K562 (cell line): ENCODE measurements around the gene C16orf92. TPM values are rescaled to one million over a fixed set of nuclear protein-coding genes. Genes with fewer than 3 reads are reported as not detected.

Source experiments
- CBFA2T3 ChIP-seq: fragments of 450-650 bp; IDR thresholded peaks from 2 replicates; pipeline ENCODE4 v1.6.1; 2017
- CBX2 ChIP-seq: fragments of 200-600 bp; sonication (generic); IDR thresholded peaks from one replicate; pipeline ENCODE4 v1.6.1; 2012; ENCODE audit warnings: mild to moderate bottlenecking, low read length, inconsistent platforms; ENCODE audit not compliant: insufficient read depth, poor library complexity, severe bottlenecking
- FOXM1 ChIP-seq, 2 experiments: fragments of 450-650 bp in 1 of 2; sonication (generic) in 1 of 2; formaldehyde crosslinking in 1 of 2; IDR thresholded peaks; 2 replicates each; pipeline versions ENCODE4 v1.6.1 to v1.9.0; 2017 to 2022; ENCODE audit warnings: low read depth in 2 of 2, mild to moderate bottlenecking in 2 of 2, missing genetic modification reagents in 1 of 2, moderate library complexity in 1 of 2
- HES1 ChIP-seq: fragments of 450-650 bp; IDR thresholded peaks from 2 replicates; pipeline ENCODE4 v1.6.1; 2016; ENCODE audit warnings: low read depth, mild to moderate bottlenecking, moderate library complexity
- HLTF ChIP-seq: fragments of 450-650 bp; IDR thresholded peaks from 2 replicates; pipeline ENCODE4 v1.6.1; 2016
- ID3 ChIP-seq, 2 experiments: fragments of 250-450 bp in 1 of 2; fragments of 450-650 bp in 1 of 2; sonication (Bioruptor Pico) in 1 of 2; IDR thresholded peaks; 2 replicates each; pipeline versions ENCODE4 v1.6.1 to v1.8.0; 2016 to 2021; ENCODE audit warnings: mild to moderate bottlenecking in 2 of 2, moderate library complexity in 2 of 2, missing compliant biosample characterization in 1 of 2, missing genetic modification characterization in 1 of 2
- JUNB ChIP-seq: fragments of 450-650 bp; formaldehyde crosslinking; conservative IDR thresholded peaks from 2 replicates; pipeline ENCODE4 v1.4.0; 2020; ENCODE audit warnings: mild to moderate bottlenecking
- L3MBTL2 ChIP-seq: fragments of 450-650 bp; IDR thresholded peaks from 2 replicates; pipeline ENCODE4 v1.6.1; 2016; ENCODE audit warnings: mild to moderate bottlenecking, moderate library complexity
- MAFF ChIP-seq: IDR thresholded peaks from 2 replicates; pipeline ENCODE4 v1.6.1; 2012; ENCODE audit warnings: low read length, improper control_type of control experiment
- MIER1 ChIP-seq: fragments of 450-650 bp; IDR thresholded peaks from 2 replicates; pipeline ENCODE4 v1.6.1; 2016; ENCODE audit warnings: antibody characterized with exemption, mild to moderate bottlenecking, low read depth
- NFIC ChIP-seq: fragments of 450-650 bp; IDR thresholded peaks from 2 replicates; pipeline ENCODE4 v1.6.1; 2017; ENCODE audit warnings: mild to moderate bottlenecking, inconsistent platforms
- NFXL1 ChIP-seq: fragments of 450-650 bp; formaldehyde crosslinking; IDR thresholded peaks from 2 replicates; pipeline ENCODE4 v1.4.0; 2021; ENCODE audit warnings: mild to moderate bottlenecking
- PCBP2 ChIP-seq: fragments of 200-400 bp; formaldehyde crosslinking; IDR thresholded peaks from 2 replicates; pipeline ENCODE4 v1.6.1; 2018; ENCODE audit warnings: low read length, low read depth, mild to moderate bottlenecking, moderate library complexity; ENCODE audit not compliant: poor library complexity, severe bottlenecking
- RBM39 ChIP-seq: fragments of 200-400 bp; formaldehyde crosslinking; optimal IDR thresholded peaks from 2 replicates; pipeline ENCODE3; 2018; ENCODE audit warnings: low read depth, low read length
- SAFB2 ChIP-seq: fragments of 200-400 bp; formaldehyde crosslinking; IDR thresholded peaks from 2 replicates; pipeline ENCODE4 v1.6.1; 2018; ENCODE audit warnings: borderline replicate concordance, low read length, low read depth, moderate library complexity; ENCODE audit not compliant: severe bottlenecking
- TAF15 ChIP-seq: fragments of 200-400 bp; formaldehyde crosslinking; IDR thresholded peaks from 2 replicates; pipeline ENCODE4 v1.6.1; 2017; ENCODE audit warnings: mild to moderate bottlenecking, low read depth, low read length, moderate library complexity
- TEAD2 ChIP-seq: fragments of 450-650 bp; IDR thresholded peaks from 2 replicates; pipeline ENCODE4 v1.6.1; 2016; ENCODE audit warnings: missing genetic modification characterization, control low read depth, missing compliant biosample characterization
- ZNF3 ChIP-seq: fragments of 250-450 bp; sonication (Bioruptor Pico); IDR thresholded peaks from 2 replicates; pipeline ENCODE4 v1.5.0; 2021; ENCODE audit warnings: mild to moderate bottlenecking, moderate library complexity
- ZNF324 ChIP-seq: fragments of 250-450 bp; sonication (Bioruptor Pico); IDR thresholded peaks from 2 replicates; pipeline ENCODE4 v1.4.0; 2020; ENCODE audit warnings: mild to moderate bottlenecking
- polyA plus RNA-seq, 8 experiments: library from polyadenylated mRNA; depleted of rRNA in 4 of 8; stranded (reverse) in 5 of 8; unstranded in 3 of 8; fragments of >200 nt; fragmentation: Nextera tagmentation in 2 of 8; fragmentation: Illumina TruSeq in 1 of 8; extraction: Ambion mirVana in 2 of 8; extraction: Trizol in 1 of 8; gene quantifications; 2 replicates each; pipeline versions ENCODE4 v1.2.1 to v1.2.3, GENCODE V29; 2011 to 2014; ENCODE audit warnings: inconsistent platforms in 1 of 8, missing spikeins in 1 of 8
- total RNA-seq, 7 experiments: library from RNA; depleted of rRNA in 6 of 7; stranded (reverse); fragments of >200 nt in 6 of 7; fragmentation: Illumina TruSeq in 2 of 7; extraction: Trizol in 2 of 7; gene quantifications; 2 replicates each; pipeline versions ENCODE4 v1.2.1 to v1.2.3, GENCODE V29; 2011 to 2021; ENCODE audit warnings: low replicate concordance in 1 of 7
- TF ChIP-seq, protein P1 (sequence below), 2 experiments: fragments of 450-650 bp; IDR thresholded peaks; 2 replicates each; pipeline ENCODE4 v1.6.1; 2018; ENCODE audit warnings: mild to moderate bottlenecking in 2 of 2, low read depth in 1 of 2; ENCODE audit not compliant: partially characterized antibody in 2 of 2
- TF ChIP-seq, protein P2 (sequence below), 2 experiments: fragments of 450-650 bp; IDR thresholded peaks; 2 replicates each; pipeline ENCODE4 v1.6.1; 2016

The C16orf92 gene
- total and polyA plus RNA-seq, 9 of the 15 experiments (the other 6 are each of a cell fraction or from before 2014, with no cell fraction given) = not detected

GRCh38 chr16:30028438-30029076, 5.6 kb downstream of the C16orf92 start (continued):
- TF ChIP-seq PCBP2 = no peak
- TF ChIP-seq ZNF3 (CRISPR knock-in tag) = no peak
- TF ChIP-seq ZNF324 = no peak
- TF ChIP-seq MAFF = no peak
- TF ChIP-seq NFXL1 (CRISPR knock-in tag) = no peak
- peak; percentile 96 for TF ChIP-seq MIER1
- TF ChIP-seq RBM39 = no peak
- TF ChIP-seq JUNB (CRISPR knock-in tag) = no peak
- no peak for TF ChIP-seq TAF15
- no peak for TF ChIP-seq L3MBTL2
- no peak for TF ChIP-seq FOXM1 (IDR thresholded peaks at IDR 0.05; ENCODE audit: low read depth)
- TF ChIP-seq FOXM1 (CRISPR knock-in tag; IDR thresholded peaks at IDR 0.05; ENCODE audit: low read depth) = peak; percentile 53; the same call in 1 of the 2 replicates
- TF ChIP-seq, protein P1, sequence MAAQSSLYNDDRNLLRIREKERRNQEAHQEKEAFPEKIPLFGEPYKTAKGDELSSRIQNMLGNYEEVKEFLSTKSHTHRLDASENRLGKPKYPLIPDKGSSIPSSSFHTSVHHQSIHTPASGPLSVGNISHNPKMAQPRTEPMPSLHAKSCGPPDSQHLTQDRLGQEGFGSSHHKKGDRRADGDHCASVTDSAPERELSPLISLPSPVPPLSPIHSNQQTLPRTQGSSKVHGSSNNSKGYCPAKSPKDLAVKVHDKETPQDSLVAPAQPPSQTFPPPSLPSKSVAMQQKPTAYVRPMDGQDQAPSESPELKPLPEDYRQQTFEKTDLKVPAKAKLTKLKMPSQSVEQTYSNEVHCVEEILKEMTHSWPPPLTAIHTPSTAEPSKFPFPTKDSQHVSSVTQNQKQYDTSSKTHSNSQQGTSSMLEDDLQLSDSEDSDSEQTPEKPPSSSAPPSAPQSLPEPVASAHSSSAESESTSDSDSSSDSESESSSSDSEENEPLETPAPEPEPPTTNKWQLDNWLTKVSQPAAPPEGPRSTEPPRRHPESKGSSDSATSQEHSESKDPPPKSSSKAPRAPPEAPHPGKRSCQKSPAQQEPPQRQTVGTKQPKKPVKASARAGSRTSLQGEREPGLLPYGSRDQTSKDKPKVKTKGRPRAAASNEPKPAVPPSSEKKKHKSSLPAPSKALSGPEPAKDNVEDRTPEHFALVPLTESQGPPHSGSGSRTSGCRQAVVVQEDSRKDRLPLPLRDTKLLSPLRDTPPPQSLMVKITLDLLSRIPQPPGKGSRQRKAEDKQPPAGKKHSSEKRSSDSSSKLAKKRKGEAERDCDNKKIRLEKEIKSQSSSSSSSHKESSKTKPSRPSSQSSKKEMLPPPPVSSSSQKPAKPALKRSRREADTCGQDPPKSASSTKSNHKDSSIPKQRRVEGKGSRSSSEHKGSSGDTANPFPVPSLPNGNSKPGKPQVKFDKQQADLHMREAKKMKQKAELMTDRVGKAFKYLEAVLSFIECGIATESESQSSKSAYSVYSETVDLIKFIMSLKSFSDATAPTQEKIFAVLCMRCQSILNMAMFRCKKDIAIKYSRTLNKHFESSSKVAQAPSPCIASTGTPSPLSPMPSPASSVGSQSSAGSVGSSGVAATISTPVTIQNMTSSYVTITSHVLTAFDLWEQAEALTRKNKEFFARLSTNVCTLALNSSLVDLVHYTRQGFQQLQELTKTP (IDR thresholded peaks at IDR 0.05; ENCODE audit: low read depth in 1 of 2, partially characterized antibody in 2 of 2) = peak in 1 of 2 experiments; percentile 78
- no peak for TF ChIP-seq HES1
- TF ChIP-seq CBFA2T3 = no peak
- no peak for TF ChIP-seq ID3 (CRISPR knock-in tag; IDR thresholded peaks at IDR 0.05)
- TF ChIP-seq ID3 (tag; IDR thresholded peaks at IDR 0.05) = 0 out of 2 replicates have a peak, but pooled peaks have one; percentile 38
- TF ChIP-seq SAFB2 = no peak
- no peak for TF ChIP-seq TEAD2
- TF ChIP-seq, protein P2, sequence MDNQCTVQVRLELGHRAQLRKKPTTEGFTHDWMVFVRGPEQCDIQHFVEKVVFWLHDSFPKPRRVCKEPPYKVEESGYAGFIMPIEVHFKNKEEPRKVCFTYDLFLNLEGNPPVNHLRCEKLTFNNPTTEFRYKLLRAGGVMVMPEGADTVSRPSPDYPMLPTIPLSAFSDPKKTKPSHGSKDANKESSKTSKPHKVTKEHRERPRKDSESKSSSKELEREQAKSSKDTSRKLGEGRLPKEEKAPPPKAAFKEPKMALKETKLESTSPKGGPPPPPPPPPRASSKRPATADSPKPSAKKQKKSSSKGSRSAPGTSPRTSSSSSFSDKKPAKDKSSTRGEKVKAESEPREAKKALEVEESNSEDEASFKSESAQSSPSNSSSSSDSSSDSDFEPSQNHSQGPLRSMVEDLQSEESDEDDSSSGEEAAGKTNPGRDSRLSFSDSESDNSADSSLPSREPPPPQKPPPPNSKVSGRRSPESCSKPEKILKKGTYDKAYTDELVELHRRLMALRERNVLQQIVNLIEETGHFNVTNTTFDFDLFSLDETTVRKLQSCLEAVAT (IDR thresholded peaks at IDR 0.05) = no peak
- no peak for TF ChIP-seq CBX2
- TF ChIP-seq NFIC = no peak
- TF ChIP-seq HLTF = no peak
